ENCODE results near the gene IER2. TPM values are rescaled to one million over a fixed set of nuclear protein-coding genes. Genes with fewer than 3 reads are reported as not detected.

Gene IER2
- total and polyA plus RNA-seq, 9 of the 15 experiments (the other 6 are each of a cell fraction or from before 2014, with no cell fraction given), result 4.5 to 205 (median 23.7) TPM

DNA sequence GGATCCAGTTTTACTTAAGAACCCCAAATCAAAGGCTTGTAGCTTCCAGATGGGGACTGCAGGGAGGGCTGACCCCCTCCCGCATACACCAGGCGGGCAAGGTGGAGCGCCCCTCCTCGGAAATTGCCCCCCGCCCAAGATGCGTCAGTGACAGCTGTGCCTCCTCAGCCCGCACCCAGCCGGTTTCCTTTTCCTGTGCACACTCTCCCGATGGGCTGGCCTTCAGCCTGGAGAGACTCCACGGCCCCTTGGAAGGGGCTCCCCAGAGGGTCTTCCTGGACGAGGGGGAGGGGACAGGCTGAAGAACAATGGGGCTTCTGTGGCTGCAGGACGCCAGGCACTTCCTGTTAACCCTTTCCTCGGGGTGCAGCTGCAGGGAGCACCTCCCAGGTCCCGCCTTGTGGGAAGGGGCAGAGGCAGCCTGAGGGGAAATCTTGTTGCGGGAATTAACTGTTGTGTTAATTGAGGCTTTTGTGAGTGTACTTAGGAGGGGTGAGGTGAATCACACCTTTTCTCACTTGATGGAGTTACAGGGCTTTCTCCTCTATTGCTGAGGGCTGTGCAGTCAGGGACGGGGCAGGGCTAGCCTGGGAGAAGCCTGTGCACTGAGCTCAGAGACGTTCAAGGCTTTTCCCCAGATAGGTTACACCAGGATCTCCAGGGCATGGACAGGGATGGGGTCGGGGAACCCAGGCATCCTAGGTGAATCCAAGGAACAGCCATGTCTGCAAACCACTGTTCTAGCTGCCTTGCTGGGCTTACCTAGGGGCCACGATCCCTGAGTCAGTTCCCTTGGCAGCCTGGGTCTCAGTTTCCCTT is 14.3 kb downstream of the IER2 start (continued):
- TF ChIP-seq, protein P1, sequence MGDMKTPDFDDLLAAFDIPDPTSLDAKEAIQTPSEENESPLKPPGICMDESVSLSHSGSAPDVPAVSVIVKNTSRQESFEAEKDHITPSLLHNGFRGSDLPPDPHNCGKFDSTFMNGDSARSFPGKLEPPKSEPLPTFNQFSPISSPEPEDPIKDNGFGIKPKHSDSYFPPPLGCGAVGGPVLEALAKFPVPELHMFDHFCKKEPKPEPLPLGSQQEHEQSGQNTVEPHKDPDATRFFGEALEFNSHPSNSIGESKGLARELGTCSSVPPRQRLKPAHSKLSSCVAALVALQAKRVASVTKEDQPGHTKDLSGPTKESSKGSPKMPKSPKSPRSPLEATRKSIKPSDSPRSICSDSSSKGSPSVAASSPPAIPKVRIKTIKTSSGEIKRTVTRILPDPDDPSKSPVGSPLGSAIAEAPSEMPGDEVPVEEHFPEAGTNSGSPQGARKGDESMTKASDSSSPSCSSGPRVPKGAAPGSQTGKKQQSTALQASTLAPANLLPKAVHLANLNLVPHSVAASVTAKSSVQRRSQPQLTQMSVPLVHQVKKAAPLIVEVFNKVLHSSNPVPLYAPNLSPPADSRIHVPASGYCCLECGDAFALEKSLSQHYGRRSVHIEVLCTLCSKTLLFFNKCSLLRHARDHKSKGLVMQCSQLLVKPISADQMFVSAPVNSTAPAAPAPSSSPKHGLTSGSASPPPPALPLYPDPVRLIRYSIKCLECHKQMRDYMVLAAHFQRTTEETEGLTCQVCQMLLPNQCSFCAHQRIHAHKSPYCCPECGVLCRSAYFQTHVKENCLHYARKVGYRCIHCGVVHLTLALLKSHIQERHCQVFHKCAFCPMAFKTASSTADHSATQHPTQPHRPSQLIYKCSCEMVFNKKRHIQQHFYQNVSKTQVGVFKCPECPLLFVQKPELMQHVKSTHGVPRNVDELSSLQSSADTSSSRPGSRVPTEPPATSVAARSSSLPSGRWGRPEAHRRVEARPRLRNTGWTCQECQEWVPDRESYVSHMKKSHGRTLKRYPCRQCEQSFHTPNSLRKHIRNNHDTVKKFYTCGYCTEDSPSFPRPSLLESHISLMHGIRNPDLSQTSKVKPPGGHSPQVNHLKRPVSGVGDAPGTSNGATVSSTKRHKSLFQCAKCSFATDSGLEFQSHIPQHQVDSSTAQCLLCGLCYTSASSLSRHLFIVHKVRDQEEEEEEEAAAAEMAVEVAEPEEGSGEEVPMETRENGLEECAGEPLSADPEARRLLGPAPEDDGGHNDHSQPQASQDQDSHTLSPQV (IDR thresholded peaks at IDR 0.05), result peak; percentile 81
- TF ChIP-seq RFX7 (CRISPR knock-in tag; IDR thresholded peaks at IDR 0.05), result no peak
- TF ChIP-seq JUN (IDR thresholded peaks at IDR 0.05; ENCODE audit: borderline replicate concordance, low read depth, low read length), result 0 out of 2 replicates have a peak, but pooled peaks have one; percentile 2
- TF ChIP-seq JUN (CRISPR knock-in tag; IDR thresholded peaks at IDR 0.05; ENCODE audit: borderline replicate concordance), result no peak
- TF ChIP-seq HIVEP1 (CRISPR knock-in tag; IDR thresholded peaks at IDR 0.05), result no peak
- no peak for TF ChIP-seq ZNF431 (CRISPR knock-in tag; IDR thresholded peaks at IDR 0.05)
- 0 out of 2 replicates have a peak, but pooled peaks have one; percentile 6 for TF ChIP-seq NR2C1 (IDR thresholded peaks at IDR 0.05)
- TF ChIP-seq NR2C1 (tag; IDR thresholded peaks at IDR 0.05), result no peak
- no peak for TF ChIP-seq STAT5A (IDR thresholded peaks at IDR 0.05; ENCODE audit: borderline replicate concordance, low read length)
- no peak for TF ChIP-seq YY1 (IDR thresholded peaks at IDR 0.05; ENCODE audit: borderline replicate concordance in 1 of 3, control insufficient read depth in 1 of 3, extremely low read depth in 1 of 3, insufficient read depth in 3 of 3, insufficient read length in 1 of 3, insufficient replicate concordance in 2 of 3, low read depth in 1 of 3, low read length in 2 of 3)
- no peak for TF ChIP-seq NELFE (IDR thresholded peaks at IDR 0.05; ENCODE audit: insufficient read depth, insufficient read length)
- TF ChIP-seq MCM3 (IDR thresholded peaks at IDR 0.05), result no peak
- TF ChIP-seq NR4A1 (CRISPR knock-in tag; IDR thresholded peaks at IDR 0.05), result no peak
- TF ChIP-seq NR4A1 (tag; IDR thresholded peaks at IDR 0.05), result 0 out of 2 replicates have a peak, but pooled peaks have one; percentile 25
- TF ChIP-seq SNRNP70 (optimal IDR thresholded peaks at IDR 0.05; ENCODE audit: low read depth, low read length), result no peak
- TF ChIP-seq ZNF23 (CRISPR knock-in tag; IDR thresholded peaks at IDR 0.05), result no peak
- peak; percentile 55; the same call in 1 of the 2 replicates for TF ChIP-seq DPF2 (IDR thresholded peaks at IDR 0.05)
- peak; percentile 24; the same call in 1 of the 2 replicates for TF ChIP-seq ATF7 (IDR thresholded peaks at IDR 0.05)
